Activated naive CD4-positive, alpha-beta T cell treated with anti-CD3 and anti-CD28 coated beads, Interleukin-2, amount 10 ng/mL, durations not matched to agents 7 days and 5 days (primary cell): ENCODE data around the gene LAMA1.

Source experiments
- CTCF ChIA-PET: fragments of 350-600 bp; sonication (Branson Sonifier 250); formaldehyde crosslinking; loops from one replicate; lab custom pipeline; 2021; ENCODE audit warnings: antibody characterized with exemption; lab: Charles Lee
- DNase-seq: peaks from one replicate; pipeline ENCODE4 v3.0.0-alpha.2; 2020
- H3K27ac Mint-ChIP-seq: one replicate; pipeline ENCODE4 v1.8.0; 2021; ENCODE audit warnings: mild to moderate bottlenecking, moderate library complexity, mixed read lengths
- H3K27me3 Mint-ChIP-seq: one replicate; pipeline ENCODE4 v1.8.0; 2021; ENCODE audit warnings: mild to moderate bottlenecking, mixed read lengths
- H3K36me3 Mint-ChIP-seq: one replicate; pipeline ENCODE4 v1.8.0; 2021; ENCODE audit warnings: mixed read lengths
- H3K4me1 Mint-ChIP-seq: one replicate; pipeline ENCODE4 v1.8.0; 2021; ENCODE audit warnings: mixed read lengths
- H3K4me3 Mint-ChIP-seq: one replicate; pipeline ENCODE4 v1.8.0; 2021; ENCODE audit warnings: mild to moderate bottlenecking, moderate library complexity, mixed read lengths
- H3K9me3 Mint-ChIP-seq: one replicate; pipeline ENCODE4 v1.8.0; 2021; ENCODE audit warnings: mixed read lengths

LAMA1 gene

DNA sequence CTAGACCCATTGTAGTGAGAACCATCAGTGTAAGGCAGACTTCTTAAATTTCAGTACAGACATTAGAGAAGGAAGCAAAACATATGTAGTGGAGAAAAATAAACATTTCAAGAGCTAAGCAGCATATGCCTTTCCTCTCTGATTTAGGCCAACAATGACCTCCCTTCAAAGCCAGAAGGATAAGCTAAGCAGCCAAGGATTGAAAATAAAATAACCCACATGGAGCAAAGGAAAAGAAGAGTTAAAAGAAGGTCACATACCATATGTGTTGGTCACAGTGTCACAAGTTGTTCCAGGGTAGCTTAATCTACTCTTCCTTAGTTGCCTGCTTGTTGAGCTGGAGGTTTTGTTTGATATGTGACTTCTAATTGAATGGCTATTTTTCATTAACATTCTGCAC, 15.6 kb upstream of the LAMA1 start:
- H3K4me3 Mint-ChIP-seq: no peak overlapping the region
- H3K36me3 Mint-ChIP-seq: no peaks in the 10 kb centered on the region
- no peak for DNase-seq
- no peak overlapping the region for H3K27ac Mint-ChIP-seq
- no peaks in the 10 kb centered on the region for H3K4me1 Mint-ChIP-seq
- CTCF ChIA-PET: no interaction called here
- H3K27me3 Mint-ChIP-seq: no peaks in the 10 kb centered on the region
- peaks cover 13% of the 10 kb centered on the region for H3K9me3 Mint-ChIP-seq

DNA sequence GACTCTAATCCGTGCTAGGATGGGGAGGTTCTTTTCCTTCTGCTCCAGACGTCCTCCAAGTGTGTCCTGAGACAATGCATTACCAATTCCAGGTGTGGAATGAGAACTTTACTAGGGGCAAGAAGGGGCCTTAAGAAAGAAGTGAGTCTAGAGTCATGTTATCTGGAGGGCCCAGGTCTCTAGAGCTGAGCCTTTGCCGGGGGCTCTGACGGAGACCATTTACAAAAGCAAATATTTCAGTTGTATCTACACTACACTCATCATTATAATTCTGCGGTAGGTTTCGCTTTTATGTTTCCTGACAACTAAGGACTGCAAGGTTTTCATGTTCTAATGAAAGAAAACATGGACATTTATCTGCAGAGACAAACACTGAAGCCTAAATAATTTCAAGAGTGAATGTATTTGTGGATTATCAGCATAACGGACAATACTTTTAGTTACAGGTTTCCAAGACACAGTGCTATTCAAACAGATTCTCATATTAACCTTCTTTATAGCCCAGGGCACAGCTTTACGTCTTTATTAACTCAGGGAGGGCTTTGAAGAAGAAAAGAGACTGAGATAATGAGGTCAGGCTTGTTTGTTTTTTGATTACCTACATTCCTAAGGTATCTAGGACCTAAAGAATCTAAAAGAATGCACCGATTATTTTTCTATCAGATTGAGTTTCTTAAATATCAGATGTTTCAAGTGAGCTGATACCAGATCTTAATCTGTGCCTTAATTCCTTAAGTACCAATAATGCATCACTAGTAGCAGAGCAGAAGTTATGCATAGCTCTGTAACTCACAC, 15.0 kb upstream of the LAMA1 start:
- Mint-ChIP-seq H3K36me3 (no peaks in the 10 kb centered on the region), H3K4me3 (no peak overlapping the region), H3K4me1 (no peaks in the 10 kb centered on the region), H3K9me3 (peaks cover 14% of the 10 kb centered on the region), H3K27ac (no peak overlapping the region), H3K27me3 (no peaks in the 10 kb centered on the region)
- CTCF ChIA-PET: no interaction called here
- no peak for DNase-seq

GRCh38 chr18:7122376-7122775, 4.8 kb upstream of the LAMA1 start:
- H3K36me3 Mint-ChIP-seq: no peaks in the 10 kb centered on the region
- no peaks in the 10 kb centered on the region for H3K4me1 Mint-ChIP-seq
- H3K4me3 Mint-ChIP-seq: no peak overlapping the region
- CTCF ChIA-PET: interaction anchor here (0.6 kb wide), 1 partner anchor 78 kb away, joined by 3 read pairs; no protein-coding TSS in a partner anchor
- H3K27me3 Mint-ChIP-seq: peaks cover 9% of the 10 kb centered on the region
- H3K27ac Mint-ChIP-seq: no peak overlapping the region
- DNase-seq: no peak
- peaks cover 5% of the 10 kb centered on the region for H3K9me3 Mint-ChIP-seq

GRCh38 chr18:7116792-7117389, 706 bp downstream of the LAMA1 start:
- H3K4me1 Mint-ChIP-seq: peaks cover 3% of the 10 kb centered on the region
- no peaks in the 10 kb centered on the region for H3K36me3 Mint-ChIP-seq
- DNase-seq: no peak
- CTCF ChIA-PET: no interaction called here
- H3K4me3 Mint-ChIP-seq: no peak overlapping the region
- no peak overlapping the region for H3K27ac Mint-ChIP-seq
- peaks cover 27% of the 10 kb centered on the region for H3K27me3 Mint-ChIP-seq
- H3K9me3 Mint-ChIP-seq: no peaks in the 10 kb centered on the region

- H3K9me3 Mint-ChIP-seq: no peaks in the 10 kb centered on the region
- H3K27me3 Mint-ChIP-seq: peaks cover 27% of the 10 kb centered on the region
- CTCF ChIA-PET: no interaction called here
- H3K4me1 Mint-ChIP-seq: peaks cover 3% of the 10 kb centered on the region
- no peak overlapping the region for H3K4me3 Mint-ChIP-seq
- H3K27ac Mint-ChIP-seq: peak overlapping the region; percentile 15
- H3K36me3 Mint-ChIP-seq: no peaks in the 10 kb centered on the region
- no peak for DNase-seq
These were observed 1.4 kb downstream of the LAMA1 start for GRCh38 chr18:7116001-7116730.

- no peaks in the 10 kb centered on the region for H3K36me3 Mint-ChIP-seq
These were observed 4.7 kb downstream of the LAMA1 start for GRCh38 chr18:7112936-7113335.

GRCh38 chr18:7111134-7111533, 6.5 kb downstream of the LAMA1 start:
- no peaks in the 10 kb centered on the region for H3K4me1 Mint-ChIP-seq
- CTCF ChIA-PET: no interaction called here
- DNase-seq: no peak
- H3K4me3 Mint-ChIP-seq: no peak overlapping the region
- peaks cover 6% of the 10 kb centered on the region for H3K27me3 Mint-ChIP-seq
- H3K27ac Mint-ChIP-seq: no peak overlapping the region
- H3K9me3 Mint-ChIP-seq: peaks cover 9% of the 10 kb centered on the region
- no peaks in the 10 kb centered on the region for H3K36me3 Mint-ChIP-seq

More at GRCh38 chr18:7112936-7113335, 4.7 kb downstream of the LAMA1 start:
- CTCF ChIA-PET: no interaction called here
- Mint-ChIP-seq H3K27me3 (peaks cover 19% of the 10 kb centered on the region), H3K4me1 (peaks cover 3% of the 10 kb centered on the region), H3K4me3 (no peak overlapping the region), H3K9me3 (peaks cover 5% of the 10 kb centered on the region), H3K27ac (no peak overlapping the region)
- no peak for DNase-seq

GRCh38 chr18:7105943-7106342, 11.7 kb downstream of the LAMA1 start:
- Mint-ChIP-seq H3K36me3 (no peaks in the 10 kb centered on the region), H3K4me1 (no peaks in the 10 kb centered on the region), H3K27me3 (no peaks in the 10 kb centered on the region), H3K9me3 (peaks cover 23% of the 10 kb centered on the region), H3K4me3 (no peak overlapping the region), H3K27ac (no peak overlapping the region)
- CTCF ChIA-PET: no interaction called here
- DNase-seq: no peak

DNA sequence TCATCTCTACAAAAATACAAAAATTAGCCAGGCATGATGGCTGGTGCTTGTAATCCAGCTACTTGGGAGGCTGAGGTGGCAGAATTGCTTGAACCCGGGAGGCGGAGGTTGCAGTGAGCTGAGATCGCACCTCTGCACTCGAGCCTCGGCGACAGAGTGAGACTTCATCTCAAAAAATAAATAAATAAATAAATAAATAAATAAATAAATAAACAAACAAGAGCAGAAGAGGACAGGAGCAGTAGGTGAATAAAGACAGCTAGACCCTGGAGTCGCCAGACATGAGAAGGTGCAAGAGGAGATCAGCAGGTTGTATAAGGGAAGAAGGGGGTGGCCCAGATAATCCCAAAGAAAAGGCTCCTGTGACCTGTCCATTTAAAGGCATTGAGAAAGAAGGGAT, 12.3 kb downstream of the LAMA1 start:
- DNase-seq: no peak
- no peaks in the 10 kb centered on the region for H3K27me3 Mint-ChIP-seq
- H3K9me3 Mint-ChIP-seq: peaks cover 23% of the 10 kb centered on the region
- H3K4me3 Mint-ChIP-seq: no peak overlapping the region
- CTCF ChIA-PET: no interaction called here
- no peaks in the 10 kb centered on the region for H3K36me3 Mint-ChIP-seq
- H3K27ac Mint-ChIP-seq: no peak overlapping the region
- H3K4me1 Mint-ChIP-seq: no peaks in the 10 kb centered on the region

DNA sequence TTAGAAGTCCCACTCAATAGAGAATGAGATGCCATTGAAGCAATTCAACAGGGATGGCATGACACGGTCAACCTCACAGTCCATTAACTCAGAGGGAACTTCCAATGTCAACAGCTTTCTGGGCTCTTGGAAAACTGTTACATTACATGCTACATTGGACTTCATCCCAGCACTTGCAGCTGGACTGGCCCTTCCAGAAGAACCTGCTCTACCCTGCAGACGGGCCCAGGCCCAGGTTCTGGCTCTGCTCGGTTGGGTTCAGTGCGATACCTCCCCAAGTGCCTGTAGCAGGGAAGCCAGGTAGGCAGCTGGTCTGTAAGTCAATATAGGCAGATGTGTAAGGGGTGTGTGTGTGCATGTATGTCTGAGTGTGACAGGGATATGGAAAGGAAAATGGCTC, 12.9 kb downstream of the LAMA1 start:
- Mint-ChIP-seq H3K4me3 (no peak overlapping the region), H3K4me1 (no peaks in the 10 kb centered on the region), H3K27ac (no peak overlapping the region), H3K27me3 (no peaks in the 10 kb centered on the region), H3K9me3 (peaks cover 23% of the 10 kb centered on the region), H3K36me3 (no peaks in the 10 kb centered on the region)
- no peak for DNase-seq
- CTCF ChIA-PET: no interaction called here

DNA sequence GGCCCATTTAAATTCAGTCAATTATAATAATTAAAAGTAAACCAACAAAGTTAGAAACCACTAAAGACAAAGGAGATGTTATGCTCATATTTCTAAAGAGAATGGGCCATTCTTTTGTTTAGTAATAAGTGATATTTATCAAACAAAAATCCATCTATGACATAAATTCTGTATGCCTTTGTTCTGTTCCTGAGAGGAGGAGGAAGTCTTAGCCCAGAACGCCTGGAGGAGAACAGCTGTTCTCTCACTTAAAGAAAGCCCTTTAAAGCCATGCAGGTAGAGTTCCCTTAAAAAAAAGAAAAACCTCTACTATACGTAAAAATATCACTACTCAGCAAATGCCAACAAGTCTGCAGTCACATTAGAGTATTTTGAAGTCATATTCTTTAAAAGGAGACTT, 15.5 kb downstream of the LAMA1 start:
- CTCF ChIA-PET: no interaction called here
- no peak for DNase-seq
- Mint-ChIP-seq H3K27me3 (no peaks in the 10 kb centered on the region), H3K27ac (no peak overlapping the region), H3K4me1 (no peaks in the 10 kb centered on the region), H3K4me3 (no peak overlapping the region), H3K36me3 (no peaks in the 10 kb centered on the region), H3K9me3 (peaks cover 23% of the 10 kb centered on the region)

DNA sequence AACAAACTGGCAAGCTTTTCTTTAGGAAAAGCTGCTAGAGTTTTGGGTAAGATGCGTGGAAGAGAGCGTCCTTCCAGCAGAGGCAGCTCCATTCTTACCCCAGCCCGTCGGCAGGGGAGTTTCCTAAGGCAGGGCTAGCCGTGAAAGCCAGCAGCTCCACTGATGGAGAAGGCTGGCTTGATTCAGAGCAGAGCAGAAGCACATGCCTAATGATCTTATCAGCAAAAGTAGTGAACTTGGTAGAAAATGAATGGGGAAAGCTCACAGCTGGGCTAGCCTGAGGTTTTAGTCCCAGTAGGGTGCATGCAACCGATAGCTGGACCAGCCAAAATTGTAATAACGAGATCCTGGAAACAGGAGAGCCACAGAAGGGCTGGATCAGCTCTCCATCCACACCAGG, 20.8 kb downstream of the LAMA1 start:
- H3K4me1 Mint-ChIP-seq: no peaks in the 10 kb centered on the region
- H3K4me3 Mint-ChIP-seq: no peak overlapping the region
- CTCF ChIA-PET: no interaction called here
- no peak for DNase-seq
- no peaks in the 10 kb centered on the region for H3K36me3 Mint-ChIP-seq
- peaks cover 13% of the 10 kb centered on the region for H3K9me3 Mint-ChIP-seq
- H3K27ac Mint-ChIP-seq: no peak overlapping the region
- H3K27me3 Mint-ChIP-seq: no peaks in the 10 kb centered on the region

DNA sequence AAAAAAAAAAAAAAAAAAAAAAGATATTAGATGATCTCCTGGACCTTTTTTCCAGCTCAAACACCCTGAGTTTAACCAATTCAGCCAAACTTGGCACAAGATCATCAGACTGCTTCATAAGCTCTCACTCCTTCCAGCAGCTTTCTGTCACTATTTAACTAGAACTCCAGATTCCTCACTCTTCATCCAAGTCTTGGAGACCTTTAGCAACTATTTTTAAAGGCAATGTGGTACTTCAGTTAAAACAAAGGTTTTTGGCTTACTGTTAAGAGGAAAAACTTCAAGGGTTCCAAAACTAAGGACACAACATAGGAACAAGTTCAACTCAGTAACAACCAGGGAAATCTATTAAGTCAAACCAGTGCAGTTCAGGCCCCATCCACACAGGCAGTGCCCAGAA, 23.2 kb downstream of the LAMA1 start:
- H3K27me3 Mint-ChIP-seq: no peaks in the 10 kb centered on the region
- H3K4me3 Mint-ChIP-seq: no peak overlapping the region
- CTCF ChIA-PET: no interaction called here
- peaks cover 13% of the 10 kb centered on the region for H3K9me3 Mint-ChIP-seq
- H3K36me3 Mint-ChIP-seq: no peaks in the 10 kb centered on the region
- H3K4me1 Mint-ChIP-seq: no peaks in the 10 kb centered on the region
- H3K27ac Mint-ChIP-seq: no peak overlapping the region
- DNase-seq: no peak

GRCh38 chr18:7090771-7091170, 26.8 kb downstream of the LAMA1 start:
- no peak overlapping the region for H3K4me3 Mint-ChIP-seq
- no peaks in the 10 kb centered on the region for H3K36me3 Mint-ChIP-seq
- peaks cover 7% of the 10 kb centered on the region for H3K9me3 Mint-ChIP-seq
- CTCF ChIA-PET: no interaction called here
- no peaks in the 10 kb centered on the region for H3K27me3 Mint-ChIP-seq
- no peak for DNase-seq
- no peaks in the 10 kb centered on the region for H3K4me1 Mint-ChIP-seq
- H3K27ac Mint-ChIP-seq: no peak overlapping the region

DNA sequence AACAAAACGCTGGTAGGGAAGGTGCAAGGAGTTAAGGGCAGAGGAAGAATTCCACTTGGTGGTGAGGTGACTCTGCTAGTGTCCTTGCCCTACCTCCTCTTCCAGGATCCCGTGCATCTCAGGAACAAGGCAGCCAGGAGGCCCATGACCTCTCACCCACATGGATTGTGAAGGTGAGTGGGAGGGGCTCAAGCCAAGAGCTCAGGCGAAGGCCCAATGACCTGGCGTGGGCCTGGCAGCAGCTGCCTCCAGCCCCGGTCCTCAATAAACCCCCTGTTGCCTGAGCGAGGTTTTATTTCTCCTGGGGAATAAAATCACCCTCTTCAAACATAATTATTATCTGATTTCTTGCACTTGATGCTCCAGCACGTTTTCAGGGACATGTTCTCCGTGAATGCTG, 28.2 kb downstream of the LAMA1 start:
- H3K4me3 Mint-ChIP-seq: no peak overlapping the region
- CTCF ChIA-PET: no interaction called here

More for the DNA sequence above, 28.2 kb downstream of the LAMA1 start:
- Mint-ChIP-seq H3K4me1 (no peaks in the 10 kb centered on the region), H3K9me3 (peaks cover 5% of the 10 kb centered on the region), H3K27me3 (no peaks in the 10 kb centered on the region), H3K27ac (no peak overlapping the region), H3K36me3 (no peaks in the 10 kb centered on the region)
- DNase-seq: no peak
